ENCODE results near the gene NUBPL. TPM values are rescaled to one million over a fixed set of nuclear protein-coding genes. Genes with fewer than 3 reads are reported as not detected.

The NUBPL gene, protein sequence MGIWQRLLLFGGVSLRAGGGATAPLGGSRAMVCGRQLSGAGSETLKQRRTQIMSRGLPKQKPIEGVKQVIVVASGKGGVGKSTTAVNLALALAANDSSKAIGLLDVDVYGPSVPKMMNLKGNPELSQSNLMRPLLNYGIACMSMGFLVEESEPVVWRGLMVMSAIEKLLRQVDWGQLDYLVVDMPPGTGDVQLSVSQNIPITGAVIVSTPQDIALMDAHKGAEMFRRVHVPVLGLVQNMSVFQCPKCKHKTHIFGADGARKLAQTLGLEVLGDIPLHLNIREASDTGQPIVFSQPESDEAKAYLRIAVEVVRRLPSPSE
- total RNA-seq = 7.6 and 13.1 TPM in 2 replicates

DNA sequence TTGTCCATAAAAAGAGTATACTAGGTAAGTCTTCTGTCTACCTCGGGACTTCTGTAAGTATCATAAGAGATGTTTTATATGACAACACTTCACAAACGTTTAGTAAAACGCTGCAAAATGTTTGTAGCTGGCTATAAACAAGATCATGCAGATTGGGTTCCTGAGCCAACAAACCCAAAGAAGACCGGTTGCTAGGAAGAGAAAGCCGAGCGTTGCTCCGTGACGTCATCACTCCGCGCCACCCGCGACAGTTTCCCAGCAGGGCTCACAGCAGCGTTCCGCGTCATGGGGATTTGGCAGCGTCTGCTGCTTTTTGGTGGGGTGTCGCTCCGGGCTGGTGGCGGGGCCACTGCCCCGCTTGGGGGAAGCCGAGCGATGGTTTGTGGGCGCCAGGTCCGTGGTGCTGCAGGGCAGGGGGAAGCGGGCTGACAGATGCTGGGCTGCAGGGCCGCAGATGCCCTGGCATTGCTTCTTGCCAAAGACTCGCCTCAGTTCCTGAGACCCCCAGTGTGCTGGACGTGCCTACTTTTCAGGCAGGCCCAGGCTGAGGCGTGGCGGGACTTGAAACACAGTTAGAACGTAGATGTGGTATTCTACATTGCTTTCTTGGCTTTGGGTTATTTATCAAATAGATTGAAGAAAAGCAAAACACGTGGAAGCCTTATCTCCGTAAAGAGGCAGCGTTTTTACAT lies at the start of gene NUBPL:
NUBPL (plus strand) TSS at position 250 of the 692 bp plus-strand sequence; CDS start at position 286, 36 bp downstream.
- DNase-seq (ENCODE audit: extremely low read depth, low read depth, low spot score) = peak; percentile 81

DNA sequence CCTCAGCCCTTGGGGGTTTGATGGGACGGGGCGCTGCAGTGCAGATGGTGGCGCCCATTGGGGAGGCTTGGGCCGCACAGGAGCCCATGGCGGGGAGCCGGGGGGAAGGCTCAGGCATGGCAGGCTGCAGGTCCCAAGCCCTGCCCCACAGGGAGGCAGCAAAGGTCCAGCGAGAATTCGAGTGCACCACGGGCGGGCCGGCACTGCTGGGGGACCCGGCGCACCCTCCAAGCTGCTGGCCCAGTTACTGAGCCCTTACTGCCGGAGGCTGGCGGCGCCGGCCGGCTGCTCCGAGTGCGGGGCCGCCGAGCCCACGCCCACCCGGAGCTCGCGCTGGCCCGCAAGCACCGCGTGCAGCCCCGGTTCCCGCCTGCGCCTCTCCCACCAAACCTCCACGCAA lies 34.1 kb upstream of the NUBPL start:
- DNase-seq (ENCODE audit: extremely low read depth, low read depth, low spot score) = no peak

DNA sequence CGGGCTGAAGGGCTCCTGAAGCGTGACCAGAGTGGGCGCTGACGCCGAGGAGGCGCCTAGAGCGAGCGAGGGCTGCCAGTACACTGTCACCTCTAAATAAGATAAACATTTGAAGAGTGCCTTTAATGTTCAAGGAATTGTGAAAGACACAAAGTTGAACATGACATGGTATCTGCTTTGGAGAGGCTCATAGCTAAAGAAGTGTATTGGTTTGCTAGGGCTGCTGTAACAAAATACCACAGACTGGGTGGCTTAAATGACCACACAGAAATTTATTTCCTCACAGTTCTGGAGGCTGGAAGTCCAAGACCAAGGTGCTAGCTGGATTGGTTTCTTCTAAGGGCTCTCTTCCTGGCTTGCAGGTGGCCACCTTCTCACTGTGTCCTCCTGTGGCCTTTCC lies 33.7 kb upstream of the NUBPL start:
- DNase-seq (ENCODE audit: extremely low read depth, low read depth, low spot score) = no peak

DNA sequence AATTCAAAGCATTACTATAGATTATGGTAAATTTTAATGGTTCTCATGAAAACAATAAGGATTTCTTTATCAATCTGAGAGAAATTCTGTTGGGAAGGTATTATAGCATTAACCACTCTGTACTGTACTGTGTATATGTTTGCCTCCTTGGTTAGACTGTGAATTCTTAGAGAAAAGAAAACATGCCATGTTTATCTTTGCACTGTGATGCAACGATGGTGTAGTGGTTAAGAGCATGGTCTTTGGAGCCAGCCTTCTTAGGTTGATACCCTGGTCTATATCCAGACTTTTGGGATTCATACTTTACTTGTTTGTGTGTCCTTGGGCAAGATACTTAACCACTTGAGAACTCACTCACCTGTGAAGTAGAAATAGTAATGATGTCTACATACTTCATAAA lies 32.2 kb upstream of the NUBPL start:
- no peak for DNase-seq (ENCODE audit: extremely low read depth, low read depth, low spot score)

DNA sequence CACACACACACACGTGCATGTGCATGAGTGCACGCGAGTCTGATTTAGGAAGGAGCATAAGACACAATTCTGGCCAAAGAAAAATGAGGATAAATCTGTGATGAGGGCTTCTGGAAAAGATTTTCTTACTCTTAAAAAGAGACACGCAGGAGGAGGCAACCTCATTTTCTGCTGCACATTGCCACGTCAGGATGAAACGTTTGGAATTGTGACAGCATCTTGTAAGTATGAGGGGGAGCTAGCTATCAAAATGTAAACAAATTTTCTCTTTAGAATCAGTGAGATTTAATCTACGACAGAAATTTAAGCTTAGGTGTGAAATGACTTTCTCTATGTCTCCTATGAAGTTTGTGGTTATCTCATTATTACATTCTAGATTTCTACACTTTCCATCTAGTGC lies 31.1 kb upstream of the NUBPL start:
- DNase-seq (ENCODE audit: extremely low read depth, low read depth, low spot score) = no peak

DNA sequence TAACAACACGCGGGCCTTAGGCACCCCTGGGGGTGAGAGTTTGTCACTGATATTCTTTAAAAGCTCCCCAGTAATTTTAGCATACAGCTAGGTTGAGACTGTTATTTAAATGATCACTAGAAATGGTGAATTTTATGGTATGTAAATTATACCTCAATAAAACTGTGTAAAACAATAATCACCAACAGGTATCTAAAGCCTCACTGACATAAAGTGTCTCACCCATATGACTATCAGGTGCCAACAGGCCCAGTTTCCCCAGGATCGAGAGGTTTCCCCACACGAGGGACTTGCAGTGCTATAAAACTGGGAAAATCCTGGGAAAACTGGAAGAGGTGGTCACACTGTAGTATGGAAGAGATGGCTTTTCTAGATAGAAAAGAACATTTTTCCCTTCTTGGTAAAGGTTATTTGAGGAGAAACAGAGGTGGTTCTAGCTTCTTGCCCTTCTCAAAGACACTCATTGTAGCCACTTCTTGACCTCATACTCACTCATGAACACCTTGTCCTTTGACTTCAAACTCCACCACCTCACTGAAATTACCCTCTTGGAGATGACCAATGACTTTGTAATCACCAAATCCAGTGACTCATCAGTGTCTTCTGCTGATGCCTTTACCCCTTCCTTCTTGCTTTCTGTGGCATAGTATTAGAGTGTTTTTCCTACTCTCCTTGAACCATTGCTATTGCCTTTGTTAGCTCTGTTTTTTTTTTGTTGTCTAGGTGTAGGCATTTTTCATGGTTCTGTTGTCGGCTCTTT lies 24.8 kb upstream of the NUBPL start:
- DNase-seq (ENCODE audit: extremely low read depth, low read depth, low spot score) = no peak

DNA sequence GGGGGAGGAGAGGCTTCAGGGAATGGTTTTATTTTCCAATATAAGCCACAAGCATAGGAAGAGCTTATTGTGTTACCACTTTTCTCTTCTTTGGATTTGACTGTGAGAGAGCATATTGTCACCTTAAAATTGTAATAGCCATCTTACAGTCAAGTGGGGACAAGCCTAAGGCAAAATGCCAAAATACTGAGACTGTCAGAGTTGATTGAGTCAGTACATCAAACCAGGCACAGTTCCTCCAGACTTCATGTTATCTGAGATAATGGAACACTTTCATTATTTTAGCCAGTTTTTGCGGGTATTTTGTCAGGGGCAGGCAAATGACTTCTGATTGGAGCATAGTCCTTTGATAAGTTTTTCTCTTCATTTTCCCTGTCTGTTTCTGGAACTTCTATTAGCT lies 19.5 kb upstream of the NUBPL start:
- DNase-seq (ENCODE audit: extremely low read depth, low read depth, low spot score) = no peak

DNA sequence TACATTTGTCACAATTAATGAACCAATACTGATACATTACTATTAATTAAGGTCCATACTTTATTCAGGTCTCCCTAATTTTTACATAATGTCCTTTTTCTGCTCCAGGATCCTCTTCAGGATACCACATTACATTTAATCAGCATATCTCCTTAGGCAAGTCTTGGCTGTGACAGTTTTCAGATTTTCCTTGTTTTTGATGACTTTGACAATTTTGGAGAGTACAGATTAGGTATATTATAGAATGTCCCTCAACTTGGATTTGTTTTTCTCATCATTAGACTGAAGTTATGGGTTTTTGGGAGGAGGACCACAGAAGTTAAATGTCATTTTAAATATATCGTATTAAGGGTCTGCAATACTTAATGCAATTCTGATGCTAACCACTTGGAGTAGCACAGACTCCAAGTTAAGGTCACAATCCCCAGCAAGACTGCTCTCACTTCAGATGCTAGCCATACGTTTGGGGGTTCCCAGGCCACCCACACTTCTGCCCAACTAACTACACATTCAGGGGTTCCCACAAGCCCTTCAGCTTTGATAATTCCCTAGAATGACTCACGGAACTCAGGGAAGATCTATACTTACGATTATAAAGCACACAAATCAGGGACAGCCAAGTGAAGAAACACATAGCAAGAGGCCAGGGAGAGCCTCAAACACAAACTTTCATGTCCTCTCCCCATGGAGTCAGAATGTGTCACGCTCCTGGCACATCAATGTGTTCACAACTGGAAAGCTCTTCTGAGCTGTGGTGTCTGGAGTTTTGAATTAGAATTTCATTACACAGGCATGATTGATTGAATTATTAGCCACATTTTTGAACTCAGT lies 17.0 kb upstream of the NUBPL start:
- DNase-seq (ENCODE audit: extremely low read depth, low read depth, low spot score) = no peak

DNA sequence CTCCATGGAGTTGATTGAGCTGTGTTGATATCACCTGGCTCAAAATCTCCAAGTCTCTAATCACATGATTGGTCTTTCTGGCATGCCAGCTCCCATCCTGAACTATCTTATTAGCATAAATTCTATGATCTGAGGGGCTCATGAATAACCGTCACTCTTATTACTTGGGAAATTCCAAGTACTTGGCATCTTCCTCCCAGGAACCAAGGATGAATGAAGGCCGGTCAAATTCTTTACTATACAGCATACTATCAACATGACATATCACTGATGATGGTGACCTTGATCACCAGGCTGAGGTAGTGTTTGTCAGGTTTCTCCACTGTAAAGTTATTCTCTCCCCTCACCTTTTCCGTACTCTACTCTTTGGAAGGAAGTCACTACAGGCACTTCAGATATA lies 16.4 kb upstream of the NUBPL start:
- no peak for DNase-seq (ENCODE audit: extremely low read depth, low read depth, low spot score)

DNA sequence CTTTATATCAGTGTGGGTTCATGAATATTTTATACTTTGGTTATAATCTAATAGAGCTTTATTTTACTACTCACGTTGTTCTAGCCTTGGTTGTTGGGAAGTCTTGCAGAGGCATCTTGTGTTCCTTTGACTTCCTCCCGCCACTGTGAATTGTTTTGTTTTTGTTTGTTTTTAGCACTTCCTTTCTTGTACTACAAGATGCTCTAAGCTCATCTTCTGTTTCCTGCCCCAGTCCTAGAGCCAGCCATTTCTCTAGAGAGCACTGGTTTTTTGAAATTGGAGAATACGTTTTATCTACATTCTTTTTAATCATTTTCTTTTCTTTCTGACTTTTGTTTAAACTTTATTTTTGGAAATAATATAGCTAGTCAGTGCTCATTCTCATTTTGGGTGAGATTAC lies 15.9 kb upstream of the NUBPL start:
- no peak for DNase-seq (ENCODE audit: extremely low read depth, low read depth, low spot score)

DNA sequence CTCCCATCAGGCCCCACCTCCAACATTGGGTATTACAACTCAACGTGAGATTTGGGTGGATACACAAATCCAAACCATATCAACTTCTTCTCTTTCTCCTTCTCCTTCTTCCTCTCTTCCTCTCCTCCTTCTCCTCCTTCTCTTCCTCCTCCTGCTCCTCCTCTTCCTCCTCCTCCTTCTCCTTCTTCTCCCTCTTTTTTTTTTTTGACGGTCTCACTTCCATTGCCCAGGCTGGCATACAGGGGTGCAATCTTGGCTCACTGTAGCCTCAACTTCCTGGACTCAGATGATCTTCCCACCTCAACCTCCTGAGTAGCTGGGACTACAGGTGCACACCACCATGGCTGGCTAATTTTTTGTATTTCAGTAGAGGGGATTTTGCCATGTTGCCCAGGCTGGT lies 11.4 kb upstream of the NUBPL start:
- no peak for DNase-seq (ENCODE audit: extremely low read depth, low read depth, low spot score)

DNA sequence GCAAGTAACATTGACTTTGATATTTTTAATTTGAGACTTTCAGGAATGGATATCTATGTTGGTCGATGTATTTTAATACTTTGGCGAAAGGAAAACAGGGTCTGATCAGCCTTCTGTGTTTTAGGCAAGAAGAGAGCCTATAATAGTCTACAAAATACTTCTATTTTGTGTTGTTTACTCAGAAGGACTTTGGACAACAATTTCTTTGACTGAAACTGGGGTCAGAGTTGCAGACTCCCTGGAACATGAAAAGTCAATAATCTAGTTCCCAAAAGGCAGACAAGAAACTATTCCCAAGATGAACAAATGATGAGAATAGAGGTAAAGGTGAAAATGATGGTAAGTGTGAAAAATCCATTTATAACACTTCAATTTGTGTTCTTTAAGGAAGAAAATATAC lies 10.6 kb upstream of the NUBPL start:
- DNase-seq (ENCODE audit: extremely low read depth, low read depth, low spot score) = no peak

DNA sequence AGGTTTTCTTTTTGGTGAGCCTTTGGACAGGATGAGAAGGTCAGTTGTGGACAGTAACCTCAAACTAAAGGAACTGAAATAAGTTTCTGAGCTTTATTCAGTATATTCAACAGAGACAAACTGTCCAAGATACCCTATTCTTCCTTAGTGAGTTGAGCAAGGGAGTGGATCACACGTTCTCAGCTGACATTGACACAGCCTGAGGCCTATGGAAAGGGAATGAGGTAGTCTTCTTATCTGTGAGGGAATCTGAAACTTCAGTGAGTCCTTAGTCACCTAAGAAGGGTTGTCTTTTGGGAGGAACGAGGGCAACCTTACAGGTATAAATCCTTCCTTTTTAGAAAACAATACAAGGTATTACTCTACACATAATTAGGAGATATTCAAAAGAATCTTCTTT lies 5.0 kb upstream of the NUBPL start:
- DNase-seq (ENCODE audit: extremely low read depth, low read depth, low spot score) = no peak

DNA sequence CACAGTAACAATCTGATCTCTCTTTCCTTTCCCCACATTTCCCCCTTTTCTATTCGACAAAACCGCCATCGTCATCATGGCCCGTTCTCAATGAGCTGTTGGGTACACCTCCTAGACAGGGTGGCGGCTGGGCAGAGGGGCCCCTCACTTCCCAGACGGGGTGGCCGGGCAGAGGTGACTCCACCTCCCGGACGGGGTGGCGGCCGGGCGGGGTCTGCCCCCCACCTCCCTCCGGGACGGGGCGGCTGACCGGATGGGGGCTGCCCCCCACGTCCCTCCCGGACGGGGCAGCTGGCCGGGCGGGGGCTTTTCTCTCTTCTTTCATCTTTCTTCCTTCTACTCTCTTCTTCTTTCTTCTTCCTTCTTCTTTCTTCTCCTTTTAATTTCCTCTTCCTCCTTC lies 1.3 kb upstream of the NUBPL start:
- DNase-seq (ENCODE audit: extremely low read depth, low read depth, low spot score) = no peak

DNA sequence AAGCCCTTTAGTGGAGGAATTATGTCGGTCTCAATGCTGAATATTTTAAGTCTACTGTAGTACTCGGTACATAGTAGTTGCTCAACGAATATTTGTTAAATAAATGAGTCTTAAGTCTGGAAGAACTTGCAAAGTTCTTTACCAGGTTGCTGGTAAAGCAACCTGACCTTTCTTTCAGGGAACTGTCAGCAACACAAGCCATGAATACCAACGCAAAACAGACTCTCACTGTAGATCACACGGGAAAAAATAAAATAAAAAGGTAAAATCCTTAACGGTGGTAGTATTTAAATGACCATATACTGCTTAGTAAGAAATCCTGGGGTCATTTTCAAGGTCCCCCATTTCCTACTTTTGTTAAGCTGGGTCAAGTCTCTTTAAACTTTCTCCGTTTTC lies 447 bp upstream of the NUBPL start:
- DNase-seq (ENCODE audit: extremely low read depth, low read depth, low spot score) = no peak

DNA sequence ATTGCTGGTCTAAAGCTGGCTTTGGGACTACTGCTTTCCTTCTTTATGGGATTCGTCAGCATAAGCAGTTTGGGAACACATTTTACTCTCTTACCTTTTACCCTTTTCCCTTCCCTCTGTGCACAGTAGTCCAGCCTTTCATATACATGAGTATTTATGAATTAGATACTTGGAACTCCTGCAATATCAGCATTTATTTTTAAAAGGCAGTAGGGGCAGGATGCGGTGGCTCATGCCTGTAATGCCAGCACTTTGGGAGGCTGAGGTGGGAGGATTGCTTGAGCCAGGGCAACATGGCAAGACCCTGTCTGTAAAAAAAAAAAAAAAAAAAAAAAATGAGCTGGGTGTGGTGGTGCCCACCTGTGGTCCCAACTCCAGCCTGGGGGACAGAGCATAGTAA lies 3.0 kb downstream of the NUBPL start:
- no peak for DNase-seq (ENCODE audit: extremely low read depth, low read depth, low spot score)

DNA sequence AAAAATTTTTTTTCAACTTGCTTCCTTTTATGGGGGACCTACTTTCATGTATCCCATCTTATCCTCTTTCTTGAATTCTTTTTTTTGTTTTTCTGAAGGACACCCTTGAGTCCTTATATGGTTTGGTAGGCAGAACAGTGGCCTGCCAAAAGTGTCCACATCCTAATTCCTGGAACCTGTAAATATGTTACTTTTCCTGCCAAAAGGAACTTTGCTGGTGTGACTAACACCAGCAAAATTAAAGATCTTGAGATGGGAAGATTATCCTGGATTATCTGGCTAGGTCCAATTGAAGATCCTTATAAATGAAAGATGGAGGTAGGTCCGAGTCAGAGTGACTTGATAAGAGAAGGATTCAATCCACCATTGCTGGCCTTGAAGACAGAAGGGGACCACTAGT lies 5.3 kb downstream of the NUBPL start:
- DNase-seq (ENCODE audit: extremely low read depth, low read depth, low spot score) = no peak

DNA sequence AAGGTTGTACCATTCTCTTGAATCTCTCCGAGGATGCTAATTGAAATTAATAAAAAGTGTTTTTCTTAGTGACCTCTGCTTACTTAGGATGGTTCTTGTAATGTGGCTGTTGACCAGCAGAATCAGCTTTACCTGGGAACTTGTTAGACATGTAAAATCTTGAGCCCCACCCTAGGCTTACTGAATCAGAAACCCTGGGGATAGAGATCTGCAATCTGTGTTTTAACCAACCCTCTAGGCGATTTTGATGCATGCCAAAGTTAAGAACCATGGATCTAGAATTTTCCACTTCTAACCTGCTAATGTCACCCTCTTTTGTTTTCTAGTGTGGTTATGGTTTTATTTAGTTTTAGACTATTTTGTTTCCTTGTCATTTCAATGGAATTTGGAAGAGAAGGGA lies 6.5 kb downstream of the NUBPL start:
- no peak for DNase-seq (ENCODE audit: extremely low read depth, low read depth, low spot score)

DNA sequence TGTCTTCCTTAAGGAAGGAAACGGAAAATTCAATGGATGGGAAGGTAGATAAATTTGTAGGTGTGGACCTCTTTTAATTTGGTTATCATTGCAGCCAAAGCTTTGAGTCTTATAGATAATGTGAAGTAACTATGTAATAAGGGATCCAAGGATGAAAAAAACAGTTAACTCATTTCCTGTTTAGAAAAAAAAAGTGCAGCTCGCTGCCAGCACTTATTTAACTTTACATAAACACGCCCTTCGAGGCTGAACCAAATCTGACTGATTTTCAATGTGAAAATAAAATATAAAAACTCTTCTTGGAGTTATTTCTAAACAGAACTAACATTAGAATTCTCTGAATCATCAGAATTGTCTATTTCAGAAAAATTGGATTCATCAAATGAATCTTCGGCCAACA lies 7.0 kb downstream of the NUBPL start:
- no peak for DNase-seq (ENCODE audit: extremely low read depth, low read depth, low spot score)

DNA sequence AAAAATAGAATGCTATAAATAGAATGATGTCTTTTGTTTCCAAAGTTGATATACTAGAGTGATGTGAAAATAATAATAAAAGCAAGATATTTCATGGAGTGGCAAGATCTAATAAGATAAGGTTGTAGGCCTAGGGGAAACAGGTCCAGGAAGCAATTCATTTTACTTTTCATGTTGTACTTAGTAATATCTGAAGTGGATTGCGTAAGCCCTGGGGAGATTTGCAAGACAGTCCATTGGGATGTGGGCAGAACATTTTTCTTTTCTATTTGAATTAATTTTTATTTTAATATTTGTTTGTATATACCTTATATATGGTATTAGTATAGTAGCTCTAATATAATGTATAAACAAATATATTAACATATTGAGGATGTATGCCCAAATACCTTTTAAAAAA lies 7.5 kb downstream of the NUBPL start:
- no peak for DNase-seq (ENCODE audit: extremely low read depth, low read depth, low spot score)

DNA sequence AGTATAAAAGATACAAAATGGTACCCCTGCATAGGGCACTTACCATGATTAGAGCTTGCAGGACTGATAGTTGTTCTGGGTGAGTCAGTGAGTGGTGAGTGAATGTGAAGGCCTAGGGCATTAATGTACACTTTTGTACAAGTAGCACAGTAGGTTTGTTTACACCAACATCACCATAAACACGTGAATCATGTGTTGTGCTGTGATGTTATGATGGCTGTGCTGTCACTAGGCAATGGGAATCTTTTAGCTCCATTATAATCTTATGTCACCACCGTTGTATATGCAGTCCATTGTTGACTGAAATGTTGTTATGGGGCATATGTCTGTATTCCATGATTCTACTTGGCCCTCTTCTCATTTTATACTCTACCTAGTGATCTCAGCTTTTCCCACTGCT lies 11.8 kb downstream of the NUBPL start:
- no peak for DNase-seq (ENCODE audit: extremely low read depth, low read depth, low spot score)
